Putamen (tissue), 1 donor: ENCODE results near the gene LDB2.
"Not testable (repeated sequence)": the region's sequence is repeated elsewhere in the genome, so short reads cannot be mapped to it uniquely, and the experiment has no call there.

ENCODE experiments used
- DNase-seq: peaks from one replicate; pipeline ENCODE4 v3.0.0-alpha.2; 2016; ENCODE audit warnings: low spot score

Gene LDB2

GRCh38 chr4:16646459-16646858 is 252.0 kb downstream of the LDB2 start:
- DNase-seq = no peak

GRCh38 chr4:16643893-16644292 is 254.6 kb downstream of the LDB2 start:
- no peak for DNase-seq

- DNase-seq = peak; percentile 42
These were observed 255.5 kb downstream of the LDB2 start for GRCh38 chr4:16642897-16643296.

- DNase-seq = no peak
These were observed 256.5 kb downstream of the LDB2 start for GRCh38 chr4:16641971-16642370.

GRCh38 chr4:16636912-16637630 is 261.4 kb downstream of the LDB2 start:
- no peak for DNase-seq

GRCh38 chr4:16636304-16636703 is 262.1 kb downstream of the LDB2 start:
- DNase-seq = no peak

- not testable (repeated sequence) for DNase-seq
These were observed 269.2 kb downstream of the LDB2 start for GRCh38 chr4:16629274-16629673.

- DNase-seq = not testable (repeated sequence)
These were observed 269.6 kb downstream of the LDB2 start for GRCh38 chr4:16628835-16629234.

GRCh38 chr4:16627999-16628398 is 270.4 kb downstream of the LDB2 start:
- DNase-seq = no peak

GRCh38 chr4:16626945-16627344 is 271.5 kb downstream of the LDB2 start:
- DNase-seq = no peak

GRCh38 chr4:16622826-16623225 is 275.6 kb downstream of the LDB2 start:
- DNase-seq = no peak

- DNase-seq = no peak
These were observed 281.0 kb downstream of the LDB2 start for GRCh38 chr4:16617435-16617834.

- no peak for DNase-seq
These were observed 281.4 kb downstream of the LDB2 start for GRCh38 chr4:16617011-16617410.

- no peak for DNase-seq
These were observed 289.2 kb downstream of the LDB2 start for GRCh38 chr4:16609170-16609758.

- DNase-seq = no peak
These were observed 289.8 kb downstream of the LDB2 start for GRCh38 chr4:16608611-16609125.

GRCh38 chr4:16608123-16608522 is 290.3 kb downstream of the LDB2 start:
- no peak for DNase-seq

- no peak for DNase-seq
These were observed 291.0 kb downstream of the LDB2 start for GRCh38 chr4:16607241-16608066.

GRCh38 chr4:16606691-16607090 is 291.8 kb downstream of the LDB2 start:
- DNase-seq = no peak

GRCh38 chr4:16603178-16603577 is 295.3 kb downstream of the LDB2 start:
- DNase-seq = no peak

GRCh38 chr4:16598597-16599206 is 299.7 kb downstream of the LDB2 start:
- no peak for DNase-seq

GRCh38 chr4:16597845-16598596 is 300.4 kb downstream of the LDB2 start:
- DNase-seq = no peak

- no peak for DNase-seq
These were observed 301.0 kb downstream of the LDB2 start for GRCh38 chr4:16597443-16597842.
